HCT116 (cell line): ENCODE data around the gene ATG2B. TPM values are rescaled to one million over a fixed set of nuclear protein-coding genes. Genes with fewer than 3 reads are reported as not detected.

Source experiments
- ATAC-seq: fragments of 200-7000 bp; cut with Tn5 transposase; 2 replicates; pipeline ENCODE4 v1.9.1; 2020; ENCODE audit warnings: mild to moderate bottlenecking, moderate library complexity
- BruUV-seq: library from RNA; stranded (reverse); fragments of 400-500 nt; replicated peaks from 2 replicates; lab custom pipeline; 2021; lab: Mats Ljungman, UMichigan
- CTCF ChIA-PET: fragments of 300-600 bp; sonication (Branson Sonifier 250); formaldehyde crosslinking; loops from one replicate; lab custom pipeline; 2021; ENCODE audit warnings: antibody characterized with exemption; lab: Charles Lee
- POLR2A ChIA-PET: fragments of 300-600, 350-600 bp; sonication (Branson Sonifier 250); formaldehyde crosslinking; loops from one replicate; lab custom pipeline; 2021; ENCODE audit warnings: antibody characterized with exemption; lab: Charles Lee
- RAD21 ChIA-PET, 2 experiments: fragments of 300-600 bp; sonication (Branson Sonifier 250); formaldehyde crosslinking; loops; one replicate each; lab custom pipeline; 2023; ENCODE audit warnings: low total read pairs in 2 of 2; ENCODE audit not compliant: uncharacterized antibody in 2 of 2, unreplicated experiment in 2 of 2, low non-redundant PET in 1 of 2; lab: Charles Lee
- DNase-seq: peaks from one replicate; pipeline ENCODE4 v3.0.0-alpha.2; 2010; ENCODE audit warnings: low read depth, low spot score
- H2AFZ ChIP-seq: fragments of 200-600 bp; shearing (Covaris generic), sonication (generic); 2 replicates; pipeline ENCODE4 v1.6.1; 2017; ENCODE audit warnings: low read depth, mixed run types, mixed read lengths, antibody characterized with exemption, low read length; ENCODE audit not compliant: poor library complexity, severe bottlenecking
- H3K27ac ChIP-seq: 2 replicates; pipeline ENCODE4 v1.5.1; 2012; ENCODE audit warnings: low read depth, low read length
- H3K27me3 ChIP-seq: fragments of 200-600 bp; sonication (generic); 2 replicates; pipeline ENCODE4 v1.6.1; 2016; ENCODE audit warnings: mixed run types, low read length, mixed read lengths; ENCODE audit not compliant: insufficient read depth
- H3K36me3 ChIP-seq, 2 experiments: fragments of 200-500 bp in 1 of 2; fragments of 200-600 bp in 1 of 2; sonication (Bioruptor generic) in 1 of 2; sonication (generic) in 1 of 2; 2 replicates each; pipeline versions ENCODE4 v1.5.1 to v1.6.1; 2014 to 2016; ENCODE audit warnings: low read length in 2 of 2, inconsistent platforms in 1 of 2, mixed read lengths in 1 of 2, mixed run types in 1 of 2; ENCODE audit not compliant: insufficient read depth in 2 of 2, control insufficient read depth in 1 of 2
- H3K4me1 ChIP-seq, 2 experiments: fragments of 200-600 bp in 1 of 2; sonication (generic) in 1 of 2; 2 replicates each; pipeline versions ENCODE4 v1.5.1 to v1.6.1; 2012 to 2017; ENCODE audit warnings: low read length in 2 of 2, inconsistent platforms in 1 of 2, mild to moderate bottlenecking in 1 of 2, mixed read lengths in 1 of 2, mixed run types in 1 of 2, moderate library complexity in 1 of 2; ENCODE audit not compliant: insufficient read depth in 2 of 2, control insufficient read depth in 1 of 2
- H3K4me2 ChIP-seq: fragments of 200-600 bp; sonication (generic); 2 replicates; pipeline ENCODE4 v1.6.1; 2017; ENCODE audit warnings: mixed run types, low read length, mixed read lengths
- H3K4me3 ChIP-seq, 2 experiments: fragments of 200-600 bp in 1 of 2; sonication (generic) in 1 of 2; replicated peaks in 1 of 2; 2 replicates each; pipeline ENCODE4 v1.5.1; 2011 to 2016; ENCODE audit warnings: low read length in 2 of 2, control low read depth in 1 of 2, low read depth in 1 of 2, mild to moderate bottlenecking in 1 of 2, mixed read lengths in 1 of 2, mixed run types in 1 of 2
- H3K79me2 ChIP-seq: fragments of 200-600 bp; sonication (generic); 2 replicates; pipeline ENCODE4 v1.6.1; 2017; ENCODE audit warnings: mild to moderate bottlenecking, mixed run types, low read length, moderate library complexity, mixed read lengths; ENCODE audit not compliant: insufficient read depth
- H3K9ac ChIP-seq: fragments of 200-600 bp; sonication (generic); 2 replicates; pipeline ENCODE4 v1.6.1; 2016; ENCODE audit warnings: low read length, mixed read lengths
- H3K9me2 ChIP-seq: fragments of 200-600 bp; sonication (generic), shearing (Covaris generic); 2 replicates; pipeline ENCODE4 v1.6.1; 2017; ENCODE audit warnings: mixed run types, mild to moderate bottlenecking, moderate library complexity; ENCODE audit not compliant: insufficient read depth
- H3K9me3 ChIP-seq, 2 experiments: fragments of 200-500 bp in 1 of 2; fragments of 200-600 bp in 1 of 2; sonication (Bioruptor generic) in 1 of 2; sonication (generic) in 1 of 2; 2 replicates each; pipeline ENCODE4 v1.6.1; 2014 to 2017; ENCODE audit warnings: low read length in 2 of 2, mixed read lengths in 2 of 2, inconsistent platforms in 1 of 2, low read depth in 1 of 2, mild to moderate bottlenecking in 1 of 2, mixed run types in 1 of 2, moderate library complexity in 1 of 2; ENCODE audit not compliant: control insufficient read depth in 1 of 2, insufficient read depth in 1 of 2
- H4K20me1 ChIP-seq: fragments of 200-600 bp; sonication (generic), shearing (Covaris generic); 2 replicates; pipeline ENCODE4 v1.6.1; 2017; ENCODE audit warnings: mixed run types, mild to moderate bottlenecking, moderate library complexity; ENCODE audit not compliant: insufficient read depth
- ATF3 ChIP-seq: IDR thresholded peaks from 2 replicates; pipeline ENCODE4 v1.6.1; 2012
- EGR1 ChIP-seq: IDR thresholded peaks from 2 replicates; pipeline ENCODE4 v1.6.1; 2012; ENCODE audit warnings: low read depth
- ELF1 ChIP-seq: IDR thresholded peaks from 2 replicates; pipeline ENCODE4 v1.6.1; 2012; ENCODE audit warnings: low read depth, borderline replicate concordance
- EZH2 ChIP-seq: fragments of 200-600 bp; sonication (generic); IDR thresholded peaks from 2 replicates; pipeline ENCODE4 v1.6.1; 2017; ENCODE audit warnings: antibody characterized with exemption, mixed run types
- FOSL1 ChIP-seq: IDR thresholded peaks from 2 replicates; pipeline ENCODE4 v1.6.1; 2012; ENCODE audit warnings: low read depth
- JUND ChIP-seq: IDR thresholded peaks from 2 replicates; pipeline ENCODE4 v1.6.1; 2012
- POLR2A ChIP-seq: IDR thresholded peaks from 2 replicates; pipeline ENCODE4 v1.7.0; 2011; ENCODE audit warnings: borderline replicate concordance; ENCODE audit not compliant: insufficient read depth, insufficient read length; ENCODE audit errors: extremely low read depth
- POLR2AphosphoS5 ChIP-seq: IDR thresholded peaks from 2 replicates; pipeline ENCODE4 v1.6.1; 2011; ENCODE audit warnings: mild to moderate bottlenecking, low read depth, low read length, moderate library complexity
- RAD21 ChIP-seq: IDR thresholded peaks from 2 replicates; pipeline ENCODE4 v1.6.1; 2012; ENCODE audit warnings: low read depth, mild to moderate bottlenecking
- SIN3A ChIP-seq: IDR thresholded peaks from 2 replicates; pipeline ENCODE4 v1.6.1; 2012; ENCODE audit warnings: low read depth
- SRF ChIP-seq: IDR thresholded peaks from 2 replicates; pipeline ENCODE4 v1.6.1; 2012; ENCODE audit warnings: low read depth
- TCF7L2 ChIP-seq: IDR thresholded peaks from 2 replicates; pipeline ENCODE4 v1.7.0; 2011; ENCODE audit warnings: borderline replicate concordance, inconsistent platforms; ENCODE audit not compliant: insufficient read depth, insufficient read length; ENCODE audit errors: extremely low read depth
- YY1 ChIP-seq: IDR thresholded peaks from 2 replicates; pipeline ENCODE4 v1.6.1; 2011; ENCODE audit warnings: low read length, low read depth, moderate library complexity, mild to moderate bottlenecking; ENCODE audit not compliant: insufficient replicate concordance; ENCODE audit errors: extremely low read depth
- ZBTB33 ChIP-seq: IDR thresholded peaks from 2 replicates; pipeline ENCODE4 v1.6.1; 2011; ENCODE audit warnings: mild to moderate bottlenecking, low read length, moderate library complexity; ENCODE audit not compliant: insufficient replicate concordance; ENCODE audit errors: extremely low read depth
- ZFX ChIP-seq: fragments of 450-650 bp; IDR thresholded peaks from 2 replicates; pipeline ENCODE4 v1.6.1; 2017
- ZNF274 ChIP-seq: fragments of 200-500 bp; sonication (Bioruptor generic); IDR thresholded peaks from 2 replicates; pipeline ENCODE4 v1.6.1; 2014; ENCODE audit warnings: mild to moderate bottlenecking, low read depth, low read length, inconsistent platforms
- intact Hi-C: fragments of 100-400 bp; cut with micrococcal nuclease; formaldehyde crosslinking; loops from 2 replicates; pipeline ENCODE4 v1.10.0; 2022
- total RNA-seq: library from RNA; stranded (reverse); gene quantifications from one replicate; pipeline ENCODE4 v1.2.1, GENCODE V29; 2021; ENCODE audit not compliant: unreplicated experiment

Gene ATG2B
- total RNA-seq, 1 experiment from 2014 or later: 6.4 TPM

- ATAC-seq (no peak), DNase-seq (no peak)
- ChIA-PET POLR2A (no interaction called here), RAD21 (no interaction called here), CTCF (no interaction called here)
- TF ChIP-seq ZBTB33: no peak
- TF ChIP-seq ELF1: no peak
- no peak for TF ChIP-seq EGR1
- TF ChIP-seq JUND: no peak
- no peak for TF ChIP-seq EZH2
- no peak overlapping the region for H3K9ac ChIP-seq
- H4K20me1 ChIP-seq: no peaks in the 10 kb centered on the region
- H3K36me3 ChIP-seq: no peaks in the 10 kb centered on the region
- H3K4me1 ChIP-seq: no peaks in the 10 kb centered on the region
- H3K9me3 ChIP-seq: no peaks in the 10 kb centered on the region
- intact Hi-C loops: no loop called here
- peaks cover 4% of the 10 kb centered on the region; the same call in 1 of the 2 replicates for H3K79me2 ChIP-seq
- H3K27ac ChIP-seq: no peak overlapping the region
- no peaks in the 10 kb centered on the region for H3K27me3 ChIP-seq
- H3K4me3 ChIP-seq: no peak overlapping the region
- no peaks in the 10 kb centered on the region for H3K9me2 ChIP-seq
- H2AFZ ChIP-seq: no peak overlapping the region
- BruUV-seq: no TSS peak
- no peak overlapping the region for H3K4me2 ChIP-seq
These were observed 13.0 kb upstream of the ATG2B start for GRCh38 chr14:96376093-96376492.

- no peak overlapping the region for H3K27ac ChIP-seq
- no peak overlapping the region for H3K4me2 ChIP-seq
- no peaks in the 10 kb centered on the region for H3K9me2 ChIP-seq
- no peak for DNase-seq
- intact Hi-C loops: no loop called here
- H3K4me1 ChIP-seq: peaks cover 0 to 2% of the 10 kb centered on the region in 2 experiments; a peak in 1 of 4 replicates
- no peaks in the 10 kb centered on the region for H3K9me3 ChIP-seq
- POLR2A ChIA-PET: no interaction called here
- RAD21 ChIA-PET: no interaction called here
- ATAC-seq: no peak
- no peak overlapping the region for H2AFZ ChIP-seq
- CTCF ChIA-PET: no interaction called here
- H3K36me3 ChIP-seq: no peaks in the 10 kb centered on the region
- no peaks in the 10 kb centered on the region for H4K20me1 ChIP-seq
- no TSS peak for BruUV-seq
- no peaks in the 10 kb centered on the region for H3K27me3 ChIP-seq
- no peak overlapping the region for H3K9ac ChIP-seq
- no peak overlapping the region for H3K4me3 ChIP-seq
- H3K79me2 ChIP-seq: peaks cover 13% of the 10 kb centered on the region
- TF ChIP-seq ZNF274 (no peak), EGR1 (no peak), ZFX (no peak), SIN3A (no peak), POLR2A (no peak), TCF7L2 (no peak), YY1 (no peak), ZBTB33 (no peak), POLR2AphosphoS5 (no peak), SRF (no peak), ELF1 (no peak), FOSL1 (no peak), JUND (no peak), ATF3 (no peak), RAD21 (no peak)
These were observed 10.4 kb upstream of the ATG2B start for GRCh38 chr14:96373538-96373937.
